Muscle of leg (tissue), 11 donors: ENCODE results near the gene COG5. TPM values are rescaled to one million over a fixed set of nuclear protein-coding genes. Genes with fewer than 3 reads are reported as not detected.

Experiments
- DNase-seq: peaks from one replicate; pipeline ENCODE4 v3.0.0; 2013
- H3K27ac ChIP-seq: one replicate; pipeline ENCODE4 v1.5.1; 2013; ENCODE audit warnings: mild to moderate bottlenecking, low read length, control low read depth
- H3K27me3 ChIP-seq: one replicate; pipeline ENCODE4 v1.6.1; 2013; ENCODE audit warnings: low read length; ENCODE audit not compliant: control insufficient read depth, insufficient read depth
- H3K36me3 ChIP-seq: one replicate; pipeline ENCODE4 v1.6.1; 2013; ENCODE audit warnings: low read length; ENCODE audit not compliant: control insufficient read depth, insufficient read depth
- H3K4me1 ChIP-seq: one replicate; pipeline ENCODE4 v1.6.1; 2013; ENCODE audit warnings: low read length; ENCODE audit not compliant: control insufficient read depth, insufficient read depth
- H3K4me3 ChIP-seq: one replicate; pipeline ENCODE4 v1.5.1; 2013; ENCODE audit warnings: low read length, control low read depth
- H3K9me3 ChIP-seq: replicated peaks from 2 replicates; pipeline ENCODE4 v1.6.1; 2013; ENCODE audit warnings: low read depth, low read length; ENCODE audit not compliant: control insufficient read depth
- WGBS: methylation state at CpG from one replicate; pipeline ENCODE4 v1.1.5; 2013; ENCODE audit warnings: missing lambda C conversion rate; ENCODE audit not compliant: insufficient coverage; 5-methylcytosine and 5-hydroxymethylcytosine counted together
- polyA plus RNA-seq, 8 donors: library from polyadenylated mRNA; unstranded; fragments of 120-200 nt; gene quantifications; one replicate each; pipeline versions ENCODE4 v1.2.1 to v1.2.3, GENCODE V29; 2013; ENCODE audit warnings: inconsistent platforms in 1 of 8, low replicate concordance in 1 of 8; ENCODE audit not compliant: insufficient read length in 8 of 8, insufficient read depth in 1 of 8
- total RNA-seq: library from RNA; stranded (reverse); fragments of 120-200 nt; gene quantifications from one replicate; pipeline ENCODE4 v1.2.4, GENCODE V29; 2013

Gene COG5
- total and polyA plus RNA-seq, 9 donors = 19.5 to 45.5 (median 25.7) TPM

- no peak overlapping the region for H3K27ac ChIP-seq
- no CpG with 5 or more reads among the region's 2 CpGs for WGBS
Measured at GRCh38 chr7:107526672-107527071, 37.0 kb downstream of the COG5 start.

GRCh38 chr7:107506674-107507339 lies 56.9 kb downstream of the COG5 start:
- Histone ChIP-seq H3K27me3 (no peaks in the 10 kb centered on the region), H3K36me3 (no peaks in the 10 kb centered on the region), H3K4me1 (peaks cover 8% of the 10 kb centered on the region), H3K27ac (peak overlapping the region; percentile 50), H3K4me3 (no peak overlapping the region), H3K9me3 (peaks cover 3% of the 10 kb centered on the region)
- peak; percentile 7 for DNase-seq
- WGBS = 57% methylated on average over 3 of the region's 7 CpGs

More at GRCh38 chr7:107526672-107527071, 37.0 kb downstream of the COG5 start:
- Histone ChIP-seq H3K27me3 (no peaks in the 10 kb centered on the region), H3K36me3 (peaks cover 9% of the 10 kb centered on the region), H3K4me3 (no peak overlapping the region), H3K4me1 (no peaks in the 10 kb centered on the region), H3K9me3 (peaks cover 3% of the 10 kb centered on the region)
- DNase-seq = no peak

GRCh38 chr7:107505997-107506673 lies 57.6 kb downstream of the COG5 start:
- Histone ChIP-seq H3K27me3 (no peaks in the 10 kb centered on the region), H3K4me3 (no peak overlapping the region), H3K27ac (peak overlapping the region; percentile 50), H3K4me1 (peaks cover 8% of the 10 kb centered on the region), H3K36me3 (no peaks in the 10 kb centered on the region), H3K9me3 (peaks cover 3% of the 10 kb centered on the region)
- 100% methylated on average over 1 of the region's 2 CpGs for WGBS
- peak; percentile 24 for DNase-seq

GRCh38 chr7:107505362-107505761 lies 58.4 kb downstream of the COG5 start:
- no peak overlapping the region for H3K4me3 ChIP-seq
- peaks cover 3% of the 10 kb centered on the region for H3K9me3 ChIP-seq
- peaks cover 8% of the 10 kb centered on the region for H3K4me1 ChIP-seq
- no peaks in the 10 kb centered on the region for H3K27me3 ChIP-seq
- H3K36me3 ChIP-seq = no peaks in the 10 kb centered on the region
- DNase-seq = no peak
- no peak overlapping the region for H3K27ac ChIP-seq
- no CpG with 5 or more reads among the region's 1 CpG for WGBS

GRCh38 chr7:107503687-107504086 lies 60.0 kb downstream of the COG5 start:
- DNase-seq = no peak
- peaks cover 3% of the 10 kb centered on the region for H3K9me3 ChIP-seq
- H3K4me1 ChIP-seq = peaks cover 8% of the 10 kb centered on the region
- no peaks in the 10 kb centered on the region for H3K27me3 ChIP-seq
- H3K36me3 ChIP-seq = no peaks in the 10 kb centered on the region
- no peak overlapping the region for H3K27ac ChIP-seq
- H3K4me3 ChIP-seq = no peak overlapping the region

GRCh38 chr7:107502797-107503196 lies 60.9 kb downstream of the COG5 start:
- Histone ChIP-seq H3K9me3 (no peaks in the 10 kb centered on the region), H3K27me3 (no peaks in the 10 kb centered on the region), H3K4me3 (no peak overlapping the region), H3K36me3 (no peaks in the 10 kb centered on the region), H3K4me1 (peaks cover 8% of the 10 kb centered on the region), H3K27ac (no peak overlapping the region)
- no CpG with 5 or more reads among the region's 2 CpGs for WGBS
- no peak for DNase-seq

- Histone ChIP-seq H3K27ac (no peak overlapping the region), H3K36me3 (no peaks in the 10 kb centered on the region), H3K4me1 (peaks cover 8% of the 10 kb centered on the region), H3K4me3 (no peak overlapping the region), H3K9me3 (no peaks in the 10 kb centered on the region), H3K27me3 (no peaks in the 10 kb centered on the region)
- no peak for DNase-seq
- WGBS = no CpG with 5 or more reads among the region's 3 CpGs
Measured at GRCh38 chr7:107502154-107502553, 61.6 kb downstream of the COG5 start.

- DNase-seq = no peak
- Histone ChIP-seq H3K27me3 (no peaks in the 10 kb centered on the region), H3K4me3 (no peak overlapping the region), H3K36me3 (no peaks in the 10 kb centered on the region), H3K9me3 (peaks cover 2% of the 10 kb centered on the region), H3K27ac (no peak overlapping the region), H3K4me1 (peaks cover 7% of the 10 kb centered on the region)
- no CpG with 5 or more reads among the region's 1 CpG for WGBS
Measured at GRCh38 chr7:107501593-107501992, 62.1 kb downstream of the COG5 start.

GRCh38 chr7:107499731-107500130 lies 64.0 kb downstream of the COG5 start:
- no CpG with 5 or more reads among the region's 4 CpGs for WGBS

GRCh38 chr7:107495516-107495915 lies 68.2 kb downstream of the COG5 start:
- Histone ChIP-seq H3K4me1 (no peaks in the 10 kb centered on the region), H3K27ac (no peak overlapping the region), H3K9me3 (peaks cover 2% of the 10 kb centered on the region), H3K27me3 (no peaks in the 10 kb centered on the region), H3K4me3 (no peak overlapping the region), H3K36me3 (no peaks in the 10 kb centered on the region)
- no peak for DNase-seq

More at GRCh38 chr7:107499731-107500130, 64.0 kb downstream of the COG5 start:
- peaks cover 2% of the 10 kb centered on the region for H3K9me3 ChIP-seq
- no peaks in the 10 kb centered on the region for H3K27me3 ChIP-seq
- no peak overlapping the region for H3K4me3 ChIP-seq
- no peaks in the 10 kb centered on the region for H3K36me3 ChIP-seq
- no peak overlapping the region for H3K27ac ChIP-seq
- no peaks in the 10 kb centered on the region for H3K4me1 ChIP-seq
- no peak for DNase-seq
